OCI-LY3 (cell line): ENCODE data around the gene MFSD11.
"Not testable (repeated sequence)": the region's sequence is repeated elsewhere in the genome, so short reads cannot be mapped to it uniquely, and the experiment has no call there.

ENCODE experiments used
- H2AFZ ChIP-seq: fragments of 200-600, 300-600 bp; shearing (Covaris generic); 2 replicates; pipeline ENCODE4 v1.6.0; 2014; ENCODE audit warnings: antibody characterized with exemption, low read depth, low read length
- H3K27ac ChIP-seq: fragments of 200-600, 300-600 bp; sonication (generic); 2 replicates; pipeline ENCODE4 v1.5.1; 2014; ENCODE audit warnings: mild to moderate bottlenecking, low read length, moderate library complexity, mixed read lengths
- H3K27me3 ChIP-seq: fragments of 200-600, 300-600 bp; sonication (generic); 2 replicates; pipeline ENCODE4 v1.6.1; 2014; ENCODE audit warnings: low read depth, low read length, mixed read lengths
- H3K36me3 ChIP-seq: fragments of 200-600, 300-600 bp; sonication (generic); replicated peaks from 2 replicates; pipeline ENCODE3; 2014; ENCODE audit warnings: low read depth, low read length, mixed read lengths
- H3K4me1 ChIP-seq: fragments of 300-600, 200-600 bp; sonication (generic); 2 replicates; pipeline ENCODE4 v1.6.1; 2014; ENCODE audit warnings: low read length, mixed read lengths
- H3K4me2 ChIP-seq: fragments of 200-600, 300-600 bp; sonication (generic); 2 replicates; pipeline ENCODE4 v1.6.1; 2014; ENCODE audit warnings: low read length, mixed read lengths
- H3K4me3 ChIP-seq: fragments of 300-600, 200-600 bp; sonication (generic); 2 replicates; pipeline ENCODE4 v1.5.1; 2014; ENCODE audit warnings: antibody characterized with exemption, mild to moderate bottlenecking, low read length, moderate library complexity
- H3K79me2 ChIP-seq: fragments of 300-600, 200-600 bp; shearing (Covaris generic); 2 replicates; pipeline ENCODE4 v1.6.1; 2014; ENCODE audit warnings: mild to moderate bottlenecking, low read length, mixed read lengths
- H3K9ac ChIP-seq: fragments of 300-600, 200-600 bp; shearing (Covaris generic); 2 replicates; pipeline ENCODE4 v1.6.0; 2014; ENCODE audit warnings: mild to moderate bottlenecking, low read length, moderate library complexity
- H3K9me3 ChIP-seq: fragments of 200-600, 300-600 bp; shearing (Covaris generic); 2 replicates; pipeline ENCODE4 v1.6.1; 2014; ENCODE audit warnings: low read length, mixed read lengths; ENCODE audit not compliant: insufficient read depth
- H4K20me1 ChIP-seq: fragments of 200-600, 300-600 bp; sonication (generic); 2 replicates; pipeline ENCODE4 v1.6.1; 2016; ENCODE audit warnings: low read length, mixed read lengths; ENCODE audit not compliant: insufficient read depth
- EZH2phosphoT487 ChIP-seq: fragments of 200-600 bp; shearing (Covaris generic); IDR thresholded peaks from 2 replicates; pipeline ENCODE4 v1.6.1; 2018; ENCODE audit warnings: antibody characterized with exemption, mixed run types, low read depth
- TF ChIP-seq, protein P1 (sequence below): fragments of 200-600, 300-600 bp; sonication (generic); IDR thresholded peaks from 2 replicates; pipeline ENCODE4 v1.5.1; 2014; ENCODE audit warnings: antibody characterized with exemption, low read length, low read depth

MFSD11 gene

DNA sequence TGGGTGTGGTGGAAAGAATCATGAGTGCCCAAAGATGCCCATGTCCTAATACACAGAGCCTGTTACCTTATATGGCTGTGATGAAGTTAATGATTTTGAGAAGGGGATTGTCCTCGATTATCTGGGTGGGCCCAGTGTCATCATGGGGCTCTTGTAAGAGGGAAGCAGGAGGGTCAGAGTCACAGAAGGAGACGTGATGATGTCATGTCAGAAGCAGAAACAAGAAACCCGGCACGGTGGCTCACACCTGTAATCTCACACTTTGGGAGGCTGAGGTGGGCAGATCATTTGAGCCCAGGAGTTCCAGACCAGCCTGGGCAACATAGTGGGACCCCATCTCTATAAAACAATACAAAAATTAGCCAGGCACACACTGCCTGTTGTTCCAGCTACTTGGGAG is 75.0 kb downstream of the MFSD11 start:
- Histone ChIP-seq H3K36me3 (no peaks in the 10 kb centered on the region), H3K9ac (no peak overlapping the region), H3K9me3 (no peaks in the 10 kb centered on the region), H3K4me1 (no peaks in the 10 kb centered on the region), H3K27me3 (0 out of 2 replicates have a peak, but pooled peaks cover 4% of the 10 kb centered on the region), H3K4me3 (no peak overlapping the region), H4K20me1 (no peaks in the 10 kb centered on the region), H3K79me2 (no peaks in the 10 kb centered on the region), H3K27ac (no peak overlapping the region), H3K4me2 (no peak overlapping the region), H2AFZ (no peak overlapping the region)
- TF ChIP-seq EZH2phosphoT487: no peak
- TF ChIP-seq, protein P1, sequence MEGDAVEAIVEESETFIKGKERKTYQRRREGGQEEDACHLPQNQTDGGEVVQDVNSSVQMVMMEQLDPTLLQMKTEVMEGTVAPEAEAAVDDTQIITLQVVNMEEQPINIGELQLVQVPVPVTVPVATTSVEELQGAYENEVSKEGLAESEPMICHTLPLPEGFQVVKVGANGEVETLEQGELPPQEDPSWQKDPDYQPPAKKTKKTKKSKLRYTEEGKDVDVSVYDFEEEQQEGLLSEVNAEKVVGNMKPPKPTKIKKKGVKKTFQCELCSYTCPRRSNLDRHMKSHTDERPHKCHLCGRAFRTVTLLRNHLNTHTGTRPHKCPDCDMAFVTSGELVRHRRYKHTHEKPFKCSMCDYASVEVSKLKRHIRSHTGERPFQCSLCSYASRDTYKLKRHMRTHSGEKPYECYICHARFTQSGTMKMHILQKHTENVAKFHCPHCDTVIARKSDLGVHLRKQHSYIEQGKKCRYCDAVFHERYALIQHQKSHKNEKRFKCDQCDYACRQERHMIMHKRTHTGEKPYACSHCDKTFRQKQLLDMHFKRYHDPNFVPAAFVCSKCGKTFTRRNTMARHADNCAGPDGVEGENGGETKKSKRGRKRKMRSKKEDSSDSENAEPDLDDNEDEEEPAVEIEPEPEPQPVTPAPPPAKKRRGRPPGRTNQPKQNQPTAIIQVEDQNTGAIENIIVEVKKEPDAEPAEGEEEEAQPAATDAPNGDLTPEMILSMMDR: no peak

- not testable (repeated sequence) for H3K9me3 ChIP-seq, H2AFZ ChIP-seq, H3K9ac ChIP-seq, H3K79me2 ChIP-seq, H3K27ac ChIP-seq, H4K20me1 ChIP-seq, H3K36me3 ChIP-seq, H3K4me3 ChIP-seq, H3K4me2 ChIP-seq, H3K27me3 ChIP-seq
- peaks cover 11% of the 10 kb centered on the region for H3K4me1 ChIP-seq
Observed at GRCh38 chr17:76815907-76816589, 78.1 kb downstream of the MFSD11 start.

- H3K9ac ChIP-seq: no peak overlapping the region
- H3K4me1 ChIP-seq: peaks cover 11% of the 10 kb centered on the region
- H3K9me3 ChIP-seq: no peaks in the 10 kb centered on the region
- no peak overlapping the region for H3K27ac ChIP-seq
- no peaks in the 10 kb centered on the region for H3K79me2 ChIP-seq
- H4K20me1 ChIP-seq: no peaks in the 10 kb centered on the region
- H2AFZ ChIP-seq: no peak overlapping the region
- H3K36me3 ChIP-seq: no peaks in the 10 kb centered on the region
- no peak for TF ChIP-seq EZH2phosphoT487
- TF ChIP-seq, protein P1: peak; percentile 78
- no peak overlapping the region for H3K4me2 ChIP-seq
- no peak overlapping the region for H3K4me3 ChIP-seq
- H3K27me3 ChIP-seq: 0 out of 2 replicates have a peak, but pooled peaks cover 8% of the 10 kb centered on the region
Observed at GRCh38 chr17:76816590-76817135, 78.7 kb downstream of the MFSD11 start.

GRCh38 chr17:76820039-76820438 is 82.1 kb downstream of the MFSD11 start:
- no peaks in the 10 kb centered on the region for H3K79me2 ChIP-seq
- H3K4me3 ChIP-seq: no peak overlapping the region
- H3K27me3 ChIP-seq: 0 out of 2 replicates have a peak, but pooled peaks cover 4% of the 10 kb centered on the region
- H2AFZ ChIP-seq: no peak overlapping the region
- no peaks in the 10 kb centered on the region for H3K9me3 ChIP-seq
- TF ChIP-seq EZH2phosphoT487: no peak
- TF ChIP-seq, protein P1: no peak
- no peaks in the 10 kb centered on the region for H4K20me1 ChIP-seq
- H3K4me2 ChIP-seq: no peak overlapping the region
- no peak overlapping the region for H3K9ac ChIP-seq
- H3K36me3 ChIP-seq: no peaks in the 10 kb centered on the region
- no peak overlapping the region for H3K27ac ChIP-seq
- H3K4me1 ChIP-seq: peaks cover 11% of the 10 kb centered on the region
